OCI-LY1 (cell line): ENCODE data around the gene SMIM43.

Experiments used
- H2AFZ ChIP-seq: fragments of 200-600 bp; sonication (generic), shearing (Covaris generic); 2 replicates; pipeline ENCODE4 v1.6.0; 2014; ENCODE audit warnings: antibody characterized with exemption, mild to moderate bottlenecking, low read length
- H3F3A ChIP-seq: fragments of 200-600 bp; sonication (generic), shearing (Covaris generic); 2 replicates; pipeline ENCODE4 v1.6.0; 2014; ENCODE audit warnings: mild to moderate bottlenecking, antibody characterized with exemption, low read length, moderate library complexity; ENCODE audit not compliant: insufficient read depth
- H3K27ac ChIP-seq: fragments of 200-600 bp; sonication (generic); 2 replicates; pipeline ENCODE4 v1.5.1; 2014; ENCODE audit warnings: low read length, mixed run types, mild to moderate bottlenecking, low read depth; ENCODE audit not compliant: poor library complexity, severe bottlenecking
- H3K27me3 ChIP-seq: fragments of 200-600 bp; sonication (generic); 2 replicates; pipeline ENCODE4 v1.6.0; 2014; ENCODE audit warnings: antibody characterized with exemption, mild to moderate bottlenecking, low read length, moderate library complexity; ENCODE audit not compliant: insufficient read depth
- H3K36me3 ChIP-seq: fragments of 200-600 bp; sonication (generic); 2 replicates; pipeline ENCODE4 v1.6.1; 2014; ENCODE audit warnings: mild to moderate bottlenecking, antibody characterized with exemption, low read length, moderate library complexity, mixed read lengths; ENCODE audit not compliant: insufficient read depth
- H3K4me1 ChIP-seq: fragments of 200-600 bp; sonication (generic); 2 replicates; pipeline ENCODE4 v1.5.1; 2014; ENCODE audit warnings: mild to moderate bottlenecking, low read length, moderate library complexity; ENCODE audit not compliant: insufficient read depth, severe bottlenecking
- H3K4me2 ChIP-seq: fragments of 200-600 bp; sonication (generic), shearing (Covaris generic); 2 replicates; pipeline ENCODE4 v1.6.1; 2014; ENCODE audit warnings: low read length
- H3K4me3 ChIP-seq: fragments of 200-600 bp; sonication (generic); 2 replicates; pipeline ENCODE4 v1.5.1; 2014; ENCODE audit warnings: low read length, low read depth, mild to moderate bottlenecking, mixed read lengths; ENCODE audit not compliant: poor library complexity, severe bottlenecking
- H3K79me2 ChIP-seq: fragments of 200-600 bp; shearing (Covaris generic); 2 replicates; pipeline ENCODE4 v1.6.1; 2016; ENCODE audit warnings: mixed run types, low read length, mixed read lengths; ENCODE audit not compliant: insufficient read depth
- H3K9ac ChIP-seq: fragments of 200-600 bp; sonication (generic), shearing (Covaris generic); 2 replicates; pipeline ENCODE4 v1.6.1; 2014; ENCODE audit warnings: mild to moderate bottlenecking, low read length, mixed read lengths
- H3K9me2 ChIP-seq: fragments of 200-600 bp; sonication (generic), shearing (Covaris generic); 2 replicates; pipeline ENCODE4 v1.6.1; 2014; ENCODE audit warnings: low read depth, mild to moderate bottlenecking, low read length, mixed read lengths
- H3K9me3 ChIP-seq: fragments of 200-600 bp; shearing (Covaris generic); 2 replicates; pipeline ENCODE4 v1.6.1; 2014; ENCODE audit warnings: low read length, mixed read lengths
- H4K20me1 ChIP-seq: fragments of 200-600 bp; sonication (generic), shearing (Covaris generic); 2 replicates; pipeline ENCODE4 v1.6.0; 2016; ENCODE audit warnings: mild to moderate bottlenecking, low read length; ENCODE audit not compliant: insufficient read depth
- EZH2 ChIP-seq: fragments of 200-600 bp; sonication (generic), shearing (Covaris generic); IDR thresholded peaks from 2 replicates; pipeline ENCODE4 v1.8.0; 2017; ENCODE audit warnings: borderline replicate concordance, mixed run types, mild to moderate bottlenecking, antibody characterized with exemption, low read length, moderate library complexity, mixed read lengths
- TF ChIP-seq, protein P1 (sequence below): fragments of 200-600 bp; sonication (generic), shearing (Covaris generic); IDR thresholded peaks from 2 replicates; pipeline ENCODE4 v1.5.1; 2017; ENCODE audit warnings: mild to moderate bottlenecking, antibody characterized with exemption, low read length, moderate library complexity, mixed read lengths

Gene SMIM43

DNA sequence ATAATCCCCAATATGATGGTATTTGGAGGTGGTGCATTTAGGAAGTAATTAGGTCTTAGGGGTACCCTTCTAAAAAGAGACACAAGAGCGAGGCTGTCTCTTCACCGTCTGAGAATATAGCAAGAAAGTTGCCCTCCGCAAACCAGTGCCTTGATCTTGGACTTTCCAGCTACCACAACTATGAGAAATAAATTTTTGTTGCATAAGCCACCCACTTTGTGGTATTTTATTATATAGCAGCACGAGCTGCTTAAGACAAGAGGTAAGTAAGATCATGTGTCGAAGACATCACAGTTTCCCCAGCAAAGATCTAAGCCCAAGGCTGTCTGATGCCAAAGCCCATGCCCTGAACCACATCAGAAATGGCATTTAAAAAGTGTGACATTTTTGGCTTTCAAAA, 26.5 kb upstream of the SMIM43 start:
- no peaks in the 10 kb centered on the region for H4K20me1 ChIP-seq
- no peak overlapping the region for H2AFZ ChIP-seq
- no peak overlapping the region for H3K4me3 ChIP-seq
- no peaks in the 10 kb centered on the region for H3K36me3 ChIP-seq
- H3K9ac ChIP-seq, result no peak overlapping the region
- no peaks in the 10 kb centered on the region for H3K9me3 ChIP-seq
- H3K27ac ChIP-seq, result no peak overlapping the region
- H3K27me3 ChIP-seq, result no peaks in the 10 kb centered on the region
- no peak for TF ChIP-seq EZH2
- TF ChIP-seq, protein P1, sequence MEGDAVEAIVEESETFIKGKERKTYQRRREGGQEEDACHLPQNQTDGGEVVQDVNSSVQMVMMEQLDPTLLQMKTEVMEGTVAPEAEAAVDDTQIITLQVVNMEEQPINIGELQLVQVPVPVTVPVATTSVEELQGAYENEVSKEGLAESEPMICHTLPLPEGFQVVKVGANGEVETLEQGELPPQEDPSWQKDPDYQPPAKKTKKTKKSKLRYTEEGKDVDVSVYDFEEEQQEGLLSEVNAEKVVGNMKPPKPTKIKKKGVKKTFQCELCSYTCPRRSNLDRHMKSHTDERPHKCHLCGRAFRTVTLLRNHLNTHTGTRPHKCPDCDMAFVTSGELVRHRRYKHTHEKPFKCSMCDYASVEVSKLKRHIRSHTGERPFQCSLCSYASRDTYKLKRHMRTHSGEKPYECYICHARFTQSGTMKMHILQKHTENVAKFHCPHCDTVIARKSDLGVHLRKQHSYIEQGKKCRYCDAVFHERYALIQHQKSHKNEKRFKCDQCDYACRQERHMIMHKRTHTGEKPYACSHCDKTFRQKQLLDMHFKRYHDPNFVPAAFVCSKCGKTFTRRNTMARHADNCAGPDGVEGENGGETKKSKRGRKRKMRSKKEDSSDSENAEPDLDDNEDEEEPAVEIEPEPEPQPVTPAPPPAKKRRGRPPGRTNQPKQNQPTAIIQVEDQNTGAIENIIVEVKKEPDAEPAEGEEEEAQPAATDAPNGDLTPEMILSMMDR, result no peak
- H3K9me2 ChIP-seq, result no peaks in the 10 kb centered on the region
- H3K4me1 ChIP-seq, result peaks cover 7% of the 10 kb centered on the region
- no peaks in the 10 kb centered on the region for H3K79me2 ChIP-seq
- no peak overlapping the region for H3K4me2 ChIP-seq
- no peaks in the 10 kb centered on the region for H3F3A ChIP-seq

DNA sequence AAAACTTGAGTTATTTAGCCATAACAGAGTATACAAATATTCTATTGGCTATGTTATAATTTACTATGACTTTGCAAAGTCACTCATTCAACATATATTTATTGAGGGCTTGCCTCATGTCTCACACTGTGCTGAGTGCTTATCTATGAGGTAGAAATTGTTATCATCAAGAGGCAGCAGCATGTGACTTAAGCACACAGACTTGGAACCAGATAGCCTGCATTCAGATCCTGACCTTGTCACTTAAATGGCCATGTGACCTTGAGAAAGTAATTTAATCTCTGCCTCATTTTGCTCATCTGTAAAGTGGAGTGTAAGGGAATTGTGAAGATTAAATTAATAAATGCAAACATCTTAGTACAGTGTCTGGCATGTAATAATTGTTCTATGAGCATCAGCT, 26.0 kb upstream of the SMIM43 start:
- no peaks in the 10 kb centered on the region for H3K36me3 ChIP-seq
- no peak overlapping the region for H3K4me2 ChIP-seq
- no peak overlapping the region for H3K4me3 ChIP-seq
- H3K79me2 ChIP-seq, result no peaks in the 10 kb centered on the region
- no peaks in the 10 kb centered on the region for H3K9me3 ChIP-seq
- H3K9me2 ChIP-seq, result no peaks in the 10 kb centered on the region
- TF ChIP-seq, protein P1, result no peak
- TF ChIP-seq EZH2, result no peak
- H3F3A ChIP-seq, result no peaks in the 10 kb centered on the region
- no peak overlapping the region for H3K27ac ChIP-seq
- H3K27me3 ChIP-seq, result no peaks in the 10 kb centered on the region
- H3K4me1 ChIP-seq, result peaks cover 6% of the 10 kb centered on the region
- H2AFZ ChIP-seq, result no peak overlapping the region
- H4K20me1 ChIP-seq, result no peaks in the 10 kb centered on the region
- H3K9ac ChIP-seq, result no peak overlapping the region

DNA sequence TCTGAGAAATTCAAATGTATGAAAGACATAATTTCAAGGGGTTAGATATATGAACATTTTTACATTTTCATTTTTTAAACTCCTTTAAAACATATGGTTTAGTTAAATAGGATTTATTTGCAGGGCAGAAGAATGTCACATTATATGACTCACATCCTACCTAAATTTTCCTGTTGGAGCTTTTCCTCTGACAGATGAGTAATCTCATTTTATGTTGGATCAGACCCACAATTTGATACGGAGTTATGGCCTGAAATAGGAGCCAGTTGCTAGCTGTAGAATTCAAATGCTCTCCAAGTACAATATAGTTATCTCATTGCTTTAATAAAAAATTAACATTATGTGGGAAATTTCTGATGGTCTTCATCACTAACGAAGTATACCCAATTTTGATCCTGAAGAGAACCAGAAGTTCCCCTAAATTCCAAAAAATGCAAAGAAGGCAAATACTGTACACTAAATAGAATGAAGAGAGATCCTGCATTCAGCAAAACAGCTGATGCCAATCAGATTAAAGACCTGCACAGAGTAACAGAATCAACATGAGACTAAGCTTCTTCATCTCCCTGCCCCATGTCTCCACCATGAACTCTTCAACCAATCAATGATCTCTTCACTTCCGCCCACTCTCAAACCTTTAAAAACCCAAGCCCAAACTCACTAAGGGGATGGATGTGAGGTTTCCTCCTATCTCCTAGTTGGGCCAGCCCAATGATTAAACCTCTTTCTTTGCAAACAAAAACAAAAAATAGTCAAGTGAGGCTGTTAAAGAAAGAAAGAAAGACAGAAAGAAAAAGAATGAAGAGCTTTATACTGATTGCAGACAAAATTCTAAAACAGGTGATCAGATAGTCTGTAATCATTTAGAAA, 25.2 kb upstream of the SMIM43 start:
- TF ChIP-seq, protein P1, result no peak
- H3K9me3 ChIP-seq, result no peaks in the 10 kb centered on the region
- H4K20me1 ChIP-seq, result no peaks in the 10 kb centered on the region
- no peaks in the 10 kb centered on the region for H3K9me2 ChIP-seq
- no peaks in the 10 kb centered on the region for H3K4me1 ChIP-seq
- H3K9ac ChIP-seq, result no peak overlapping the region
- no peak overlapping the region for H3K27ac ChIP-seq
- no peaks in the 10 kb centered on the region for H3K79me2 ChIP-seq
- H3K4me3 ChIP-seq, result no peak overlapping the region
- no peak overlapping the region for H2AFZ ChIP-seq
- no peaks in the 10 kb centered on the region for H3F3A ChIP-seq
- no peaks in the 10 kb centered on the region for H3K36me3 ChIP-seq
- H3K4me2 ChIP-seq, result no peak overlapping the region
- H3K27me3 ChIP-seq, result no peaks in the 10 kb centered on the region
